IPS DF 4.7 (cell line): ENCODE data around the gene TGM4.
A peak's percentile ranks its signal among the peaks of the same experiment; 100 is the strongest.
"Not testable (repeated sequence)": the region's sequence is repeated elsewhere in the genome, so short reads cannot be mapped to it uniquely, and the experiment has no call there.

Source experiments
- DNase-seq: peaks from one replicate; pipeline ENCODE4 v3.0.0-alpha.2; 2013; ENCODE audit warnings: low spot score; ENCODE audit errors: extremely low read depth

The TGM4 gene

GRCh38 chr3:44874308-44874707, at the start of gene TGM4:
TGM4 (plus strand) TSS chr3:44874608; CDS start chr3:44874679, 71 bp downstream.
- DNase-seq = no peak

- DNase-seq = no peak
Observed at GRCh38 chr3:44825264-44825925, 49.0 kb upstream of the TGM4 start.

GRCh38 chr3:44827196-44827595, 47.2 kb upstream of the TGM4 start:
- DNase-seq = no peak

- DNase-seq = no peak
Observed at GRCh38 chr3:44831232-44831631, 43.2 kb upstream of the TGM4 start.

GRCh38 chr3:44832032-44832431, 42.4 kb upstream of the TGM4 start:
- DNase-seq = no peak

GRCh38 chr3:44832965-44833364, 41.4 kb upstream of the TGM4 start:
- DNase-seq = no peak

- DNase-seq = no peak
Observed at GRCh38 chr3:44833394-44833793, 41.0 kb upstream of the TGM4 start.

GRCh38 chr3:44835684-44836083, 38.7 kb upstream of the TGM4 start:
- no peak for DNase-seq

GRCh38 chr3:44842376-44842775, 32.0 kb upstream of the TGM4 start:
- DNase-seq = no peak

- DNase-seq = no peak
Observed at GRCh38 chr3:44845528-44846520, 28.6 kb upstream of the TGM4 start.

GRCh38 chr3:44848634-44849033, 25.8 kb upstream of the TGM4 start:
- DNase-seq = no peak

GRCh38 chr3:44856663-44857062, 17.7 kb upstream of the TGM4 start:
- DNase-seq = not testable (repeated sequence)

- no peak for DNase-seq
Observed at GRCh38 chr3:44860117-44860516, 14.3 kb upstream of the TGM4 start.

GRCh38 chr3:44861412-44862225, 12.8 kb upstream of the TGM4 start, which contains the start of gene TMEM42:
TMEM42 (plus strand) TSS chr3:44861912; CDS start chr3:44861925, 13 bp downstream.
- DNase-seq = peak; percentile 74

- no peak for DNase-seq
Observed at GRCh38 chr3:44862226-44862637, 12.2 kb upstream of the TGM4 start.

GRCh38 chr3:44865272-44866035, 9.0 kb upstream of the TGM4 start:
- no peak for DNase-seq

- no peak for DNase-seq
Observed at GRCh38 chr3:44867421-44868111, 6.8 kb upstream of the TGM4 start.

GRCh38 chr3:44870375-44871061, 3.9 kb upstream of the TGM4 start:
- no peak for DNase-seq

- no peak for DNase-seq
Observed at GRCh38 chr3:44875596-44875995, 1.2 kb downstream of the TGM4 start.

GRCh38 chr3:44877333-44877732, 2.9 kb downstream of the TGM4 start:
- DNase-seq = no peak
